ENCODE results near the gene FSIP1. TPM values are rescaled to one million over a fixed set of nuclear protein-coding genes. Genes with fewer than 3 reads are reported as not detected.
A peak's percentile ranks its signal among the peaks of the same experiment; 100 is the strongest.

FSIP1 gene
- total and polyA plus RNA-seq, 11 donors = 0.28 to 3.7 (median 0.97) TPM; not detected in 1

GRCh38 chr15:39589815-39590644 lies 192.6 kb downstream of the FSIP1 start:
- TF ChIP-seq CTCF (IDR thresholded peaks at IDR 0.05) (no peak), POLR2A (IDR thresholded peaks at IDR 0.05) (no peak)
- H3K27me3 ChIP-seq = no peaks in the 10 kb centered on the region
- intact Hi-C loops (cut with DNase I) = loop anchor here in 6 of 10 donors (5.0 to 10.0 kb wide), 6 partner anchors 95 to 885 kb away; no protein-coding TSS in a partner anchor
- no peak overlapping the region for H3K27ac ChIP-seq
- WGBS, 4 donors = 87 to 95% (median 94%) methylated on average over 5 to 13 of the region's 13 CpGs
- no peak overlapping the region for H3K4me3 ChIP-seq
- H3K36me3 ChIP-seq = peaks cover 0 to 100% (median 100%) of the 10 kb centered on the region in 9 donors
- H3K9me3 ChIP-seq = no peaks in the 10 kb centered on the region
- ATAC-seq (no peak), DNase-seq (no peak)
- peaks cover 0 to 35% (median 10%) of the 10 kb centered on the region in 12 donors for H3K4me1 ChIP-seq

GRCh38 chr15:39589193-39589814 lies 193.3 kb downstream of the FSIP1 start:
- intact Hi-C loops (cut with DNase I) = loop anchor here in 4 of 10 donors (5.0 to 10.0 kb wide), 6 partner anchors 95 to 885 kb away; no protein-coding TSS in a partner anchor
- DNase-seq = no peak
- ATAC-seq = no peak
- H3K9me3 ChIP-seq = no peaks in the 10 kb centered on the region
- WGBS, 4 donors = 91 to 94% (median 92%) methylated on average over 14 of the region's 14 CpGs
- H3K36me3 ChIP-seq = peaks cover 0 to 100% (median 100%) of the 10 kb centered on the region in 9 donors
- no peak overlapping the region for H3K4me3 ChIP-seq
- peaks cover 0 to 40% (median 11%) of the 10 kb centered on the region in 12 donors for H3K4me1 ChIP-seq
- no peak overlapping the region for H3K27ac ChIP-seq
- no peaks in the 10 kb centered on the region for H3K27me3 ChIP-seq
- no peak for TF ChIP-seq POLR2A (IDR thresholded peaks at IDR 0.05)

GRCh38 chr15:39588531-39589192 lies 194.0 kb downstream of the FSIP1 start:
- 89 to 94% (median 93%) methylated on average over 12 to 13 of the region's 13 CpGs for WGBS, 4 donors
- Histone ChIP-seq H3K36me3 (peaks cover 0 to 100% (median 99%) of the 10 kb centered on the region in 9 donors), H3K4me3 (no peak overlapping the region), H3K27me3 (no peaks in the 10 kb centered on the region), H3K27ac (no peak overlapping the region), H3K9me3 (no peaks in the 10 kb centered on the region), H3K4me1 (peaks cover 0 to 47% (median 15%) of the 10 kb centered on the region in 12 donors)
- DNase-seq = no peak
- no peak for ATAC-seq
- TF ChIP-seq POLR2A (IDR thresholded peaks at IDR 0.05) = no peak
- TF ChIP-seq CTCF (IDR thresholded peaks at IDR 0.05) = no peak
- intact Hi-C loops (cut with DNase I) = loop anchor here in 4 of 10 donors (5.0 to 10.0 kb wide), 6 partner anchors 96 to 884 kb away; no protein-coding TSS in a partner anchor

GRCh38 chr15:39587731-39588530 lies 194.7 kb downstream of the FSIP1 start:
- Histone ChIP-seq H3K4me3 (no peak overlapping the region), H3K4me1 (peaks cover 0 to 46% (median 18%) of the 10 kb centered on the region in 12 donors), H3K27ac (peak overlapping the region in 1 of 12 donors; percentile 55), H3K9me3 (no peaks in the 10 kb centered on the region), H3K27me3 (no peaks in the 10 kb centered on the region), H3K36me3 (peaks cover 0 to 100% (median 96%) of the 10 kb centered on the region in 9 donors)
- DNase-seq = no peak
- intact Hi-C loops (cut with DNase I) = loop anchor here in 4 of 10 donors (5.0 to 10.0 kb wide), 6 partner anchors 97 to 883 kb away; no protein-coding TSS in a partner anchor
- WGBS, 4 donors = 79 to 86% (median 84%) methylated on average over 13 of the region's 13 CpGs
- no peak for ATAC-seq
- no peak for TF ChIP-seq CTCF (IDR thresholded peaks at IDR 0.05)
- no peak for TF ChIP-seq POLR2A (IDR thresholded peaks at IDR 0.05)
